Limb (tissue), 2 donors: ENCODE measurements around the gene MRPL39.

Source experiments
- DNase-seq, 2 donors: peaks; one replicate each; pipeline ENCODE4 v3.0.0-alpha.2; 2016; ENCODE audit errors: extremely low spot score in 2 of 2

Gene MRPL39

DNA sequence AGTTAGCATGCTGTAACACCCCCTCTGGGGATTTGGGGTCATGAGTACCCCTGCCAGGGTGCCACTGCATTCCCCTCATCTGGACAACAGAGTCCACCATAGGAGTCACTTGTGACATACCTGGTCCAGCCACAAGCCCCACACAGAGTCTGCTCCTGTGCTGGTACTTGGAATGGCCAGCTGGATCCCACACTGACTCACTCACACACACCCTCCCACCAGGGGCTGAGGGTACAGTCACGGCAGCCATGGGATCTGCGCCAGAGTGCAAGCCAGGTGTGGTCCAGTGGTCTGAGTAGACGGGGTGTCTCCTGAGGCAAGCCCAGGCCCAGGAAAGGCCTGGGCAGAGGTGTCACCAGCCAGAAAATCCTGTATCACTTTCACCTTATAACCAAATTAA lies 67.7 kb downstream of the MRPL39 start:
- DNase-seq, result no peak

DNA sequence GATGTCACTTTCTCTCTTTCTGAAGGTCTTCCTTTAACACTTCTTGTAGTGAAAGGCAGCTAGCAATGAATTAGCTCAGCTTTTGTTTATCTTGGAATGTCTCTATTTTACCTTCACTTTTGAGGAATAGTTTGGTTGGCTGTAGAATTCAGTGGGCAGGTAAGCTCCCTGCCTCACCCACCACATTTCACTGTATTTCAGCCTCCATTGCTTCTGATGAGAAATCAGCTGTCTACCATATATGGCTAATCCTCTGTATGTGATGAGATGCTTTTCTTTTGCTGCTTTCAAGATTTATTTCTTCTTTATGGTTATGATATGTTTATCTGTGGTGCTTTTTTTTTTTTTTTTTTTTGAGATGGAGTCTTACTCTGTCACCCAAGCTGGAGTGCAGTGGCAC lies 70.1 kb downstream of the MRPL39 start:
- DNase-seq, result no peak

DNA sequence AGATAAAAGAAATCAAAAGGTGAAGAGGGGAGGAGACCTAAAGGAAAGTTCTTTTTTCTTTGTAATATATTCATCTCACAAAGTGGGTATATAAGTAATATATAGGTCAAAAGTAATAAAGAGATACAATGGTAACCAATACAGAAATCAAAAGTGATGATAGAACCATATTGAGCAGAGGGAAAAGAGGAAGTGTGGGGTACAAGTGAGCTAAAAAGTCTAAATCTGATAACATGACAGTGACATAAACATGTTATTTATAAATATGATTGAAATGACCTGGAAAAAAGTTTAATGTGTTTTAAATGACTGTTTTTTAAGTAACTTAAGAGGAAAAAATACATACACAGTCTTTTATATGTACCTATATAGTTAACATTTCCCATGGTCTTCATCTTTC lies 70.5 kb downstream of the MRPL39 start:
- no peak for DNase-seq

DNA sequence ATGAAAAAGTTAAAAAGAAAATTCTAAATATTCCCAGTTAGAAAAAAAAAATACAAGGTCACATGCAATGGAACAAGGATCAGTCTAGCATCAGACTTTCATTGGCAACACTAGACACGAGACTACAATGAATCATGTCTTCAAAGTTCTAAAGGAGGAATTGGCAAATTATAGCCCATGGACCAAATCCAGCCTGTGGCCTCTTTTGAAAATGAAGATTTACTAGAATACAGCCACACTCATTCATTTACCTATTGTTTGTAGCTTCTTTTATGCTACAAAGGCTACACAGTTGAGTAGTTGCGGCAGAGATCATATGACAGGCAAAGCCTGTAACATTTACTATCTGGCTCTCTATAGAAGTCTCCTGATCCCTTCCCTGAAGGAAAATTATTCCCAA lies 71.4 kb downstream of the MRPL39 start:
- no peak for DNase-seq
